ENCODE data around the gene KAT6B. TPM values are rescaled to one million over a fixed set of nuclear protein-coding genes. Genes with fewer than 3 reads are reported as not detected.

The KAT6B gene
- total and polyA plus RNA-seq, 2 donors (not counting 1 experiment from before 2014, with no cell fraction given), result 3.9 to 37.8 TPM

- H3K79me2 ChIP-seq (ENCODE audit: control insufficient read depth, insufficient read depth, low read length), result no peaks in the 10 kb centered on the region
- H3K27me3 ChIP-seq (ENCODE audit: control insufficient read depth, insufficient read depth, low read length), result no peaks in the 10 kb centered on the region
- no peak for DNase-seq (ENCODE audit: low read depth in 2 of 2)
- no peak overlapping the region for H3K27ac ChIP-seq (ENCODE audit: insufficient read depth, low read length)
- H3K4me3 ChIP-seq (replicated peaks in 1 of 4; ENCODE audit: control extremely low read depth in 1 of 4, insufficient read depth in 1 of 4, low read depth in 3 of 4, low read length in 4 of 4), result no peak overlapping the region
- no peak overlapping the region for H2AFZ ChIP-seq (ENCODE audit: low read length)
- H3K4me2 ChIP-seq (ENCODE audit: extremely low read depth, insufficient read depth, low read length), result no peak overlapping the region
- no peak overlapping the region for H3K9ac ChIP-seq (ENCODE audit: insufficient read depth, low read length)
- H3K36me3 ChIP-seq (ENCODE audit: control insufficient read depth, insufficient read depth, low read length), result no peaks in the 10 kb centered on the region
- H3K4me1 ChIP-seq (ENCODE audit: control insufficient read depth, extremely low read depth, insufficient read depth, low read length), result no peaks in the 10 kb centered on the region
- TF ChIP-seq CTCF (conservative IDR thresholded peaks at IDR 0.05 in 1 of 2, IDR thresholded peaks at IDR 0.05 in 1 of 2; ENCODE audit: low read depth in 1 of 2, low read length in 2 of 2) (no peak), EZH2 (IDR thresholded peaks at IDR 0.05; ENCODE audit: low read length, missing control alignments) (no peak)
- no peaks in the 10 kb centered on the region for H4K20me1 ChIP-seq (ENCODE audit: control insufficient read depth, extremely low read depth, insufficient read depth, low read length)
- no peaks in the 10 kb centered on the region for H3K9me3 ChIP-seq (ENCODE audit: control insufficient read depth, insufficient read depth, low read depth, low read length)
These were observed 186.1 kb downstream of the KAT6B start for GRCh38 chr10:75012471-75012870.

- Histone ChIP-seq H3K9ac (ENCODE audit: insufficient read depth, low read length) (no peak overlapping the region), H3K4me1 (ENCODE audit: control insufficient read depth, extremely low read depth, insufficient read depth, low read length) (no peaks in the 10 kb centered on the region), H3K79me2 (ENCODE audit: control insufficient read depth, insufficient read depth, low read length) (no peaks in the 10 kb centered on the region), H3K27me3 (ENCODE audit: control insufficient read depth, insufficient read depth, low read length) (no peaks in the 10 kb centered on the region), H3K36me3 (ENCODE audit: control insufficient read depth, insufficient read depth, low read length) (no peaks in the 10 kb centered on the region), H3K27ac (ENCODE audit: insufficient read depth, low read length) (no peak overlapping the region), H4K20me1 (ENCODE audit: control insufficient read depth, extremely low read depth, insufficient read depth, low read length) (no peaks in the 10 kb centered on the region), H3K4me3 (replicated peaks in 1 of 4; ENCODE audit: control extremely low read depth in 1 of 4, insufficient read depth in 1 of 4, low read depth in 3 of 4, low read length in 4 of 4) (no peak overlapping the region), H2AFZ (ENCODE audit: low read length) (no peak overlapping the region), H3K9me3 (ENCODE audit: control insufficient read depth, insufficient read depth, low read depth, low read length) (no peaks in the 10 kb centered on the region), H3K4me2 (ENCODE audit: extremely low read depth, insufficient read depth, low read length) (no peak overlapping the region)
- DNase-seq (ENCODE audit: low read depth in 2 of 2), result no peak
- no peak for TF ChIP-seq CTCF (conservative IDR thresholded peaks at IDR 0.05 in 1 of 2, IDR thresholded peaks at IDR 0.05 in 1 of 2; ENCODE audit: low read depth in 1 of 2, low read length in 2 of 2)
- TF ChIP-seq EZH2 (IDR thresholded peaks at IDR 0.05; ENCODE audit: low read length, missing control alignments), result no peak
These were observed 186.6 kb downstream of the KAT6B start for GRCh38 chr10:75013007-75013406.

- Histone ChIP-seq H3K79me2 (ENCODE audit: control insufficient read depth, insufficient read depth, low read length) (no peaks in the 10 kb centered on the region), H3K27me3 (ENCODE audit: control insufficient read depth, insufficient read depth, low read length) (no peaks in the 10 kb centered on the region), H3K36me3 (ENCODE audit: control insufficient read depth, insufficient read depth, low read length) (no peaks in the 10 kb centered on the region), H4K20me1 (ENCODE audit: control insufficient read depth, extremely low read depth, insufficient read depth, low read length) (no peaks in the 10 kb centered on the region), H2AFZ (ENCODE audit: low read length) (no peak overlapping the region), H3K9ac (ENCODE audit: insufficient read depth, low read length) (no peak overlapping the region), H3K9me3 (ENCODE audit: control insufficient read depth, insufficient read depth, low read depth, low read length) (no peaks in the 10 kb centered on the region), H3K4me3 (replicated peaks in 1 of 4; ENCODE audit: control extremely low read depth in 1 of 4, insufficient read depth in 1 of 4, low read depth in 3 of 4, low read length in 4 of 4) (no peak overlapping the region), H3K4me2 (ENCODE audit: extremely low read depth, insufficient read depth, low read length) (peak overlapping the region; percentile 30), H3K4me1 (ENCODE audit: control insufficient read depth, extremely low read depth, insufficient read depth, low read length) (no peaks in the 10 kb centered on the region), H3K27ac (ENCODE audit: insufficient read depth, low read length) (no peak overlapping the region)
- TF ChIP-seq CTCF (conservative IDR thresholded peaks at IDR 0.05 in 1 of 2, IDR thresholded peaks at IDR 0.05 in 1 of 2; ENCODE audit: low read depth in 1 of 2, low read length in 2 of 2), result no peak
- TF ChIP-seq EZH2 (IDR thresholded peaks at IDR 0.05; ENCODE audit: low read length, missing control alignments), result no peak
- no peak for DNase-seq (ENCODE audit: low read depth in 2 of 2)
These were observed 187.1 kb downstream of the KAT6B start for GRCh38 chr10:75013522-75013921.

Data from fibroblast of lung (primary cell).